A549 (cell line): ENCODE results near the gene CD180. TPM values are rescaled to one million over a fixed set of nuclear protein-coding genes. Genes with fewer than 3 reads are reported as not detected.

Experiments used
- ATAC-seq, 2 experiments: fragments of 200-7000 bp in 1 of 2; fragments of >200 bp in 1 of 2; cut with Nextera tagmentation in 1 of 2; cut with Tn5 transposase in 1 of 2; 3 replicates each; pipeline versions ENCODE4 v1.8.0 to v1.9.1; 2018 to 2020; ENCODE audit warnings: mild to moderate bottlenecking in 1 of 2, moderate library complexity in 1 of 2
- CTCF ChIA-PET: fragments of 300-600 bp; sonication (Branson Sonifier 250); formaldehyde crosslinking; extraction: SDS; loops from one replicate; lab custom pipeline; 2021; ENCODE audit warnings: antibody characterized with exemption, inconsistent platforms; lab: Yijun Ruan, JAX
- POLR2A ChIA-PET: fragments of 350-600 bp; formaldehyde crosslinking; extraction: SDS; loops from one replicate; lab custom pipeline; 2021; ENCODE audit warnings: antibody characterized with exemption, inconsistent platforms; lab: Yijun Ruan, JAX
- DNase-seq, 2 experiments: peaks; one replicate each; pipeline versions ENCODE4 v3.0.0 to v3.0.0-alpha.2; 2011 to 2016; ENCODE audit warnings: low read depth in 1 of 2, low spot score in 1 of 2
- FAIRE-seq: peaks from 2 replicates; lab custom pipeline; 2011; peaks lifted over from hg19 to GRCh38; lab: Jason Lieb, UNC
- H3K27ac ChIP-seq, 2 experiments: fragments of >200 bp; sonication (Bioruptor Twin); formaldehyde crosslinking; 3 replicates each; pipeline ENCODE4 v1.5.1; 2016 to 2017
- H3K4me1 ChIP-seq: fragments of >200 bp; sonication (Bioruptor Twin); formaldehyde crosslinking; 3 replicates; pipeline ENCODE4 v1.6.1; 2016
- H3K4me2 ChIP-seq: fragments of >200 bp; sonication (Bioruptor Twin); formaldehyde crosslinking; 3 replicates; pipeline ENCODE4 v1.6.1; 2016
- H3K4me3 ChIP-seq: fragments of >200 bp; sonication (Bioruptor Twin); formaldehyde crosslinking; 3 replicates; pipeline ENCODE4 v1.5.1; 2016
- H3K9me3 ChIP-seq: fragments of >200 bp; sonication (Bioruptor Twin); formaldehyde crosslinking; 3 replicates; pipeline ENCODE4 v1.6.1; 2016
- BHLHE40 ChIP-seq: IDR thresholded peaks from 2 replicates; pipeline ENCODE4 v1.6.1; 2012; ENCODE audit warnings: low read depth, low read length, inconsistent platforms
- CEBPB ChIP-seq, 2 experiments: fragments of >200 bp in 1 of 2; sonication (Bioruptor Twin) in 1 of 2; formaldehyde crosslinking in 1 of 2; IDR thresholded peaks; 2 replicates each; pipeline ENCODE4 v1.6.1; 2012 to 2016
- CHD4 ChIP-seq: fragments of 200-600 bp; sonication (generic); IDR thresholded peaks from 2 replicates; pipeline ENCODE4 v1.6.1; 2016; ENCODE audit warnings: antibody characterized with exemption, mild to moderate bottlenecking, borderline replicate concordance
- ESRRA ChIP-seq: fragments of 150-350 bp; IDR thresholded peaks from 2 replicates; pipeline ENCODE4 v1.6.1; 2014; ENCODE audit warnings: mild to moderate bottlenecking, low read length, borderline replicate concordance
- FOSL2 ChIP-seq, 2 experiments: fragments of 450-650 bp in 1 of 2; fragments of >200 bp in 1 of 2; sonication (Bioruptor Twin) in 1 of 2; formaldehyde crosslinking; IDR thresholded peaks; 2 replicates each; pipeline versions ENCODE4 v1.5.0 to v1.6.1; 2016 to 2020; ENCODE audit warnings: mild to moderate bottlenecking in 1 of 2, moderate library complexity in 1 of 2
- HEYL ChIP-seq: fragments of 250-450 bp; sonication (Bioruptor Pico); IDR thresholded peaks from 2 replicates; pipeline ENCODE4 v1.8.0; 2021; ENCODE audit warnings: mild to moderate bottlenecking, moderate library complexity
- HOXB13 ChIP-seq: fragments of 250-450 bp; sonication (Bioruptor Pico); IDR thresholded peaks from 2 replicates; pipeline ENCODE4 v1.5.0; 2020; ENCODE audit warnings: low read depth, mild to moderate bottlenecking, moderate library complexity
- KDM5A ChIP-seq: fragments of 200-600 bp; sonication (generic); IDR thresholded peaks from 2 replicates; pipeline ENCODE4 v1.6.1; 2016; ENCODE audit warnings: antibody characterized with exemption, mild to moderate bottlenecking
- MYC ChIP-seq: IDR thresholded peaks from 2 replicates; pipeline ENCODE4 v1.6.1; 2012; ENCODE audit warnings: mild to moderate bottlenecking, inconsistent platforms, low read length, improper control_type of control experiment, borderline replicate concordance
- POLR2A ChIP-seq: IDR thresholded peaks from 2 replicates; pipeline ENCODE4 v1.6.1; 2012; ENCODE audit warnings: mild to moderate bottlenecking, low read length
- RAD21 ChIP-seq, 2 experiments: fragments of >200 bp in 1 of 2; sonication (Bioruptor Twin) in 1 of 2; formaldehyde crosslinking in 1 of 2; IDR thresholded peaks in 1 of 2; conservative IDR thresholded peaks in 1 of 2; 2 replicates in 1 of 2; 3 replicates in 1 of 2; pipeline ENCODE4 v1.6.1; 2012 to 2018; ENCODE audit warnings: inconsistent platforms in 1 of 2
- RARB ChIP-seq: fragments of 250-450 bp; sonication (Bioruptor Pico); IDR thresholded peaks from 2 replicates; pipeline ENCODE4 v1.8.0; 2021; ENCODE audit warnings: mild to moderate bottlenecking, moderate library complexity
- RNF2 ChIP-seq: fragments of 200-600 bp; sonication (generic); IDR thresholded peaks from 2 replicates; pipeline ENCODE4 v1.6.1; 2016; ENCODE audit warnings: low read depth, mild to moderate bottlenecking, antibody characterized with exemption, moderate library complexity, borderline replicate concordance
- SMC3 ChIP-seq: fragments of >200 bp; sonication (Bioruptor Twin); formaldehyde crosslinking; IDR thresholded peaks from 3 replicates; pipeline ENCODE4 v1.6.1; 2018; ENCODE audit warnings: inconsistent platforms
- TFCP2L1 ChIP-seq: fragments of 250-450 bp; sonication (Bioruptor Pico); IDR thresholded peaks from 2 replicates; pipeline ENCODE4 v1.5.0; 2021; ENCODE audit warnings: mild to moderate bottlenecking
- ZNF302 ChIP-seq: fragments of 250-450 bp; sonication (Bioruptor Pico); IDR thresholded peaks from 2 replicates; pipeline ENCODE4 v1.9.0; 2021; ENCODE audit warnings: inconsistent platforms, mild to moderate bottlenecking, moderate library complexity
- ZSCAN20 ChIP-seq: fragments of 250-450 bp; sonication (Bioruptor Pico); IDR thresholded peaks from 2 replicates; pipeline ENCODE4 v1.8.0; 2022; ENCODE audit warnings: mild to moderate bottlenecking, moderate library complexity
- WGBS: methylation state at CpG from one replicate; pipeline ENCODE4 v1.1.6; 2017; ENCODE audit errors: missing lambda C conversion rate; 5-methylcytosine and 5-hydroxymethylcytosine counted together
- polyA plus RNA-seq, 4 experiments: library from polyadenylated mRNA; depleted of rRNA in 3 of 4; stranded (reverse); fragments of >200 nt; fragmentation: RNase III in 1 of 4; extraction: RNeasy Plus Mini Kit Qiagen cat#74134 plus additional on column Dnase treatment in 1 of 4; gene quantifications; 2 replicates in 3 of 4; 3 replicates in 1 of 4; pipeline ENCODE4 v1.2.3, GENCODE V29; 2011 to 2017
- TF ChIP-seq, protein P1 (sequence below): IDR thresholded peaks from 2 replicates; pipeline ENCODE4 v1.6.1; 2012; ENCODE audit warnings: low read depth, borderline replicate concordance
- TF ChIP-seq, protein P2 (sequence below): fragments of >200 bp; sonication (Bioruptor Twin); formaldehyde crosslinking; IDR thresholded peaks from 3 replicates; pipeline ENCODE4 v1.6.1; 2016
- TF ChIP-seq, protein P3 (sequence below): fragments of >200 bp; sonication (Bioruptor Twin); formaldehyde crosslinking; IDR thresholded peaks from 2 replicates; pipeline ENCODE4 v1.6.1; 2016
- TF ChIP-seq, protein P4 (sequence below): IDR thresholded peaks from 2 replicates; pipeline ENCODE4 v1.6.1; 2012
- TF ChIP-seq, protein P5 (sequence below): fragments of >200 bp; sonication (Bioruptor Twin); formaldehyde crosslinking; IDR thresholded peaks from 3 replicates; pipeline ENCODE4 v1.5.1; 2016

CD180 gene
- polyA plus RNA-seq, 2 of the 4 experiments (the other 2 are of a cell fraction) = not detected

DNA sequence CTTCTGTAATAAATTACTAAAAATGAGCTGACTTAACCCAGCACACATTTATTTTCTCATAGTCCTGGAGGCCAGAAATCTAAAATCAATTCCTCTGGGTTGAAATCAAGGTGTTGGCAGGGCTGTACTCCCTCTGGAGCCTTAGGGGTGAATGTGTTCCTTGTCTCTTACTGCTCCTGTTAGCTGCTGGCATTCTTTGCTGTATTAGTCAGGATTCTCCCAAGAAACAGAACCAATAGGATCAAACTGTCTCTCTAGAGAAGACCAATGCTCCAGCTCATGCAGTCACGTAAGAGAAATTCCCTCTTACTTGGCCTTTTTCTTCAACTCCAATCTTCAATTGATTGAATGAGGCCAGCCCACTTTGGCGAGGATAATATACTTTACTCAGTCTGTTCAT, 15.3 kb upstream of the CD180 start:
- Histone ChIP-seq H3K4me3 (no peak overlapping the region), H3K4me2 (no peak overlapping the region), H3K9me3 (no peaks in the 10 kb centered on the region), H3K27ac (no peak overlapping the region), H3K4me1 (peaks cover 21% of the 10 kb centered on the region)
- no peak for TF ChIP-seq CHD4
- TF ChIP-seq ESRRA = no peak
- no peak for TF ChIP-seq CEBPB (IDR thresholded peaks at IDR 0.05)
- TF ChIP-seq, protein P1, sequence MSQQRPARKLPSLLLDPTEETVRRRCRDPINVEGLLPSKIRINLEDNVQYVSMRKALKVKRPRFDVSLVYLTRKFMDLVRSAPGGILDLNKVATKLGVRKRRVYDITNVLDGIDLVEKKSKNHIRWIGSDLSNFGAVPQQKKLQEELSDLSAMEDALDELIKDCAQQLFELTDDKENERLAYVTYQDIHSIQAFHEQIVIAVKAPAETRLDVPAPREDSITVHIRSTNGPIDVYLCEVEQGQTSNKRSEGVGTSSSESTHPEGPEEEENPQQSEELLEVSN = no peak
- DNase-seq (peak in 1 of 2 experiments; percentile 48), ATAC-seq (peak; percentile 25 to 40; a peak in 2 of 6 replicates), FAIRE-seq (no peak)
- POLR2A ChIA-PET = no interaction called here
- CTCF ChIA-PET = interaction anchor here (0.8 to 11.7 kb wide), 4 partner anchors 47 to 1041 kb away, joined by 3 to 190 read pairs (median 58); no protein-coding TSS in a partner anchor
- WGBS = 75% methylated on average over 2 of the region's 2 CpGs

DNA sequence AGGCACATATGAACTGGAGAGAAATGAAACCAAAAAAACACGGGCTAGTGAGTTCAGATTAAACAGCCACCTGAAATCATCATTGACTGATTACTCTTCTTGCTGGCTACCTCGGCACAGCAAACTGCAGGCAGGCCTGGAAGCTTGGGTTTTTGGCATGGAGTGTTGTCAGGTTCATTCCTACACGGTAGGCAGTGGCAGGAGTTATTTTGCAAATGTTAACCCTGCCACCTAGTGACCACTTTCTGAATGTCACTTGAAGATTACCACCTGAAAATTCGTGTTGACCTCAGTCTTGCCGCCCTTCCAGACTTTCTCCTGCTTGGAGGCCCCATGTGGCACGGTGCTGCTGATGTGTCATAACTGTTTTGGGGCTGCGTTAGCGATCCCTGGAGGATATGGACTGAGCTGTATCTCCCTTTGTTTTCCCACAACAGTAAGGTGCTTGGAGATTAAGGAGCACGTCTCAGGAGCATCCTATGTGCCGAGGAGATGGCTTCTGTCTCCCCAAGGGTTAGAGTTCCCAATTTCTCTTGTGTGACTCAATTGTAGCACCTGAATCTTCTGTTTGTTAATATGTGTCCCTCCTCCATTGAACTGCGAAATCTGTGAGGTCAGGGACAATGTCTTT, 12.7 kb upstream of the CD180 start:
- H3K4me2 ChIP-seq = peak overlapping the region; percentile 12
- peak; percentile 81 for FAIRE-seq
- peak; percentile 88 to 93 for ATAC-seq
- peaks cover 33% of the 10 kb centered on the region for H3K4me1 ChIP-seq
- ChIA-PET POLR2A (no interaction called here), CTCF (interaction anchor here (0.6 to 11.7 kb wide), 40 partner anchors 9 to 1041 kb away, joined by 3 to 190 read pairs (median 4); partner anchors contain the start of gene CD180)
- TF ChIP-seq, protein P2, sequence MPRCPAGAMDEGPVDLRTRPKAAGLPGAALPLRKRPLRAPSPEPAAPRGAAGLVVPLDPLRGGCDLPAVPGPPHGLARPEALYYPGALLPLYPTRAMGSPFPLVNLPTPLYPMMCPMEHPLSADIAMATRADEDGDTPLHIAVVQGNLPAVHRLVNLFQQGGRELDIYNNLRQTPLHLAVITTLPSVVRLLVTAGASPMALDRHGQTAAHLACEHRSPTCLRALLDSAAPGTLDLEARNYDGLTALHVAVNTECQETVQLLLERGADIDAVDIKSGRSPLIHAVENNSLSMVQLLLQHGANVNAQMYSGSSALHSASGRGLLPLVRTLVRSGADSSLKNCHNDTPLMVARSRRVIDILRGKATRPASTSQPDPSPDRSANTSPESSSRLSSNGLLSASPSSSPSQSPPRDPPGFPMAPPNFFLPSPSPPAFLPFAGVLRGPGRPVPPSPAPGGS = no peak
- TF ChIP-seq, protein P3, sequence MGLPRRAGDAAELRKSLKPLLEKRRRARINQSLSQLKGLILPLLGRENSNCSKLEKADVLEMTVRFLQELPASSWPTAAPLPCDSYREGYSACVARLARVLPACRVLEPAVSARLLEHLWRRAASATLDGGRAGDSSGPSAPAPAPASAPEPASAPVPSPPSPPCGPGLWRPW = no peak
- TF ChIP-seq BHLHE40 (no peak), HOXB13 (CRISPR knock-in tag) (no peak), MYC (no peak), RAD21 (conservative IDR thresholded peaks at IDR 0.05 in 1 of 2, IDR thresholded peaks at IDR 0.05 in 1 of 2) (peak; percentile 93 to 94), SMC3 (peak; percentile 87), ZSCAN20 (CRISPR knock-in tag) (no peak), TFCP2L1 (CRISPR knock-in tag) (no peak), ZNF302 (no peak), POLR2A (no peak), HEYL (CRISPR knock-in tag) (no peak), RARB (CRISPR knock-in tag) (no peak)
- TF ChIP-seq, protein P4, sequence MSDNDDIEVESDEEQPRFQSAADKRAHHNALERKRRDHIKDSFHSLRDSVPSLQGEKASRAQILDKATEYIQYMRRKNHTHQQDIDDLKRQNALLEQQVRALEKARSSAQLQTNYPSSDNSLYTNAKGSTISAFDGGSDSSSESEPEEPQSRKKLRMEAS = peak; percentile 40; the same call in 1 of the 2 replicates
- TF ChIP-seq, protein P5, sequence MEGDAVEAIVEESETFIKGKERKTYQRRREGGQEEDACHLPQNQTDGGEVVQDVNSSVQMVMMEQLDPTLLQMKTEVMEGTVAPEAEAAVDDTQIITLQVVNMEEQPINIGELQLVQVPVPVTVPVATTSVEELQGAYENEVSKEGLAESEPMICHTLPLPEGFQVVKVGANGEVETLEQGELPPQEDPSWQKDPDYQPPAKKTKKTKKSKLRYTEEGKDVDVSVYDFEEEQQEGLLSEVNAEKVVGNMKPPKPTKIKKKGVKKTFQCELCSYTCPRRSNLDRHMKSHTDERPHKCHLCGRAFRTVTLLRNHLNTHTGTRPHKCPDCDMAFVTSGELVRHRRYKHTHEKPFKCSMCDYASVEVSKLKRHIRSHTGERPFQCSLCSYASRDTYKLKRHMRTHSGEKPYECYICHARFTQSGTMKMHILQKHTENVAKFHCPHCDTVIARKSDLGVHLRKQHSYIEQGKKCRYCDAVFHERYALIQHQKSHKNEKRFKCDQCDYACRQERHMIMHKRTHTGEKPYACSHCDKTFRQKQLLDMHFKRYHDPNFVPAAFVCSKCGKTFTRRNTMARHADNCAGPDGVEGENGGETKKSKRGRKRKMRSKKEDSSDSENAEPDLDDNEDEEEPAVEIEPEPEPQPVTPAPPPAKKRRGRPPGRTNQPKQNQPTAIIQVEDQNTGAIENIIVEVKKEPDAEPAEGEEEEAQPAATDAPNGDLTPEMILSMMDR = peak; percentile 89
- no peaks in the 10 kb centered on the region for H3K9me3 ChIP-seq
- peak; percentile 81 to 84 for DNase-seq
- H3K4me3 ChIP-seq = no peak overlapping the region
- 18% methylated on average over 11 of the region's 11 CpGs for WGBS
- peak overlapping the region; percentile 7 to 58; a peak in 4 of 6 replicates for H3K27ac ChIP-seq

DNA sequence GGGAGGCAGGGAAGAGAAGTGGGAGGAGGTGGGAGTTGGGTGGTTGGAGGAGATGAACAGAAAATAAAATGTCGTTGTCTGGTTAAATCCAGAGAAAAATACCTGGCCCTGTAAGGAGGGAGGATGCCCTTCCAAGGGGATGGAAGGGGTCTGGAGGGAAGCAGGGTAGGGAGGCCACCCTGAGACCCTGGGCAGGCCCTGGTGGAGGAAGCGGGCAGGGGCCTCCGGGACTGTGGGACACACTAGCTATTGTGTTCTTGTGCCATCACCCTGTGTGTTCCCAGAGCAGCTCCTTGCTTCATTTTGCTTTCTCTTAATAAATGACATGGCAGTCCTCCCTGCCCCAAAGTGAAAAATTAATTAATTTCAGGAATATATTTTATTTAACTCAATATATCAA, 11.8 kb upstream of the CD180 start:
- H3K4me2 ChIP-seq = no peak overlapping the region
- CTCF ChIA-PET = interaction anchor here (0.6 to 11.7 kb wide), 37 partner anchors 10 to 1318 kb away, joined by 3 to 190 read pairs (median 4); partner anchors contain the start of gene CD180
- no peak for DNase-seq
- H3K9me3 ChIP-seq = no peaks in the 10 kb centered on the region
- H3K4me1 ChIP-seq = peaks cover 33% of the 10 kb centered on the region
- peak overlapping the region; percentile 42 to 57; a peak in 5 of 6 replicates for H3K27ac ChIP-seq
- TF ChIP-seq KDM5A = no peak
- no peak for TF ChIP-seq RNF2
- no peak for TF ChIP-seq FOSL2 (IDR thresholded peaks at IDR 0.05)
- TF ChIP-seq FOSL2 (CRISPR knock-in tag; IDR thresholded peaks at IDR 0.05) = no peak
- TF ChIP-seq, all 56 proteins: peak for 0
- no peak overlapping the region for H3K4me3 ChIP-seq
- no peak for FAIRE-seq
- 89% methylated on average over 3 of the region's 3 CpGs for WGBS
- ATAC-seq = no peak
- POLR2A ChIA-PET = interaction anchor here (1.4 kb wide), 1 partner anchor 42 kb away, joined by 5 read pairs; no protein-coding TSS in a partner anchor
